GM23338 (cell line): ENCODE results near the gene NDRG3. TPM values are rescaled to one million over a fixed set of nuclear protein-coding genes. Genes with fewer than 3 reads are reported as not detected.

ENCODE experiments used
- ATAC-seq: fragments of 200-7000 bp; cut with Tn5 transposase; 3 replicates; pipeline ENCODE4 v1.9.1; 2020
- DNase-seq: peaks from one replicate; pipeline ENCODE4 v3.0.0-alpha.2; 2015; ENCODE audit warnings: low spot score
- H2AFZ ChIP-seq: fragments of 200-600 bp; sonication (generic); 2 replicates; pipeline ENCODE4 v1.8.0; 2016; ENCODE audit warnings: antibody characterized with exemption, mild to moderate bottlenecking, moderate library complexity
- H3F3A ChIP-seq: fragments of 200-600 bp; sonication (generic); replicated peaks from 2 replicates; pipeline ENCODE4 v1.8.0; 2017; ENCODE audit warnings: antibody characterized with exemption, mixed run types, low read depth
- H3K27ac ChIP-seq: fragments of 200-600 bp; sonication (generic); 2 replicates; pipeline ENCODE4 v1.6.1; 2016; ENCODE audit warnings: low read depth
- H3K27me3 ChIP-seq: fragments of 200-600 bp; sonication (generic); 2 replicates; pipeline ENCODE4 v1.8.0; 2016; ENCODE audit warnings: mild to moderate bottlenecking, mixed run types, moderate library complexity; ENCODE audit not compliant: insufficient read depth
- H3K36me3 ChIP-seq: fragments of 200-600 bp; sonication (generic); 2 replicates; pipeline ENCODE4 v1.8.0; 2016; ENCODE audit warnings: mild to moderate bottlenecking; ENCODE audit not compliant: insufficient read depth
- H3K4me1 ChIP-seq: fragments of 200-600 bp; sonication (generic); 2 replicates; pipeline ENCODE4 v1.8.0; 2016; ENCODE audit warnings: mild to moderate bottlenecking, moderate library complexity; ENCODE audit not compliant: insufficient read depth
- H3K4me2 ChIP-seq: fragments of 200-600 bp; sonication (generic); 2 replicates; pipeline ENCODE4 v1.7.1; 2017; ENCODE audit warnings: mixed run types
- H3K4me3 ChIP-seq: fragments of 200-600 bp; sonication (generic); 2 replicates; pipeline ENCODE4 v1.6.1; 2016; ENCODE audit warnings: mixed run types
- H3K79me2 ChIP-seq: fragments of 200-600 bp; sonication (generic); replicated peaks from 2 replicates; pipeline ENCODE4 v1.8.0; 2017; ENCODE audit warnings: mild to moderate bottlenecking; ENCODE audit not compliant: insufficient read depth
- H3K9me2 ChIP-seq: fragments of 200-600 bp; sonication (generic); 2 replicates; pipeline ENCODE4 v1.8.0; 2017; ENCODE audit not compliant: insufficient read depth
- H4K20me1 ChIP-seq: fragments of 200-600 bp; sonication (generic); replicated peaks from 2 replicates; pipeline ENCODE4 v1.8.0; 2017; ENCODE audit warnings: mild to moderate bottlenecking; ENCODE audit not compliant: insufficient read depth
- H3K27ac Mint-ChIP-seq: 2 replicates; pipeline ENCODE4 v1.8.0; 2020; ENCODE audit warnings: inconsistent platforms, mild to moderate bottlenecking, moderate library complexity, mixed read lengths
- H3K27me3 Mint-ChIP-seq: 3 replicates; pipeline ENCODE4 v1.8.0; 2022; ENCODE audit warnings: low read depth, mild to moderate bottlenecking, moderate library complexity, mixed read lengths, inconsistent platforms; ENCODE audit not compliant: insufficient read depth, poor library complexity
- H3K36me3 Mint-ChIP-seq: 3 replicates; pipeline ENCODE4 v1.8.0; 2021; ENCODE audit warnings: low read depth, mild to moderate bottlenecking, inconsistent platforms, moderate library complexity, mixed read lengths
- H3K4me1 Mint-ChIP-seq: 3 replicates; pipeline ENCODE4 v1.8.0; 2020; ENCODE audit warnings: mild to moderate bottlenecking, inconsistent platforms, mixed read lengths
- H3K4me3 Mint-ChIP-seq: 3 replicates; pipeline ENCODE4 v1.8.0; 2021; ENCODE audit warnings: moderate library complexity, mild to moderate bottlenecking, inconsistent platforms, mixed read lengths
- H3K9me3 Mint-ChIP-seq: 3 replicates; pipeline ENCODE4 v1.8.0; 2020; ENCODE audit warnings: moderate library complexity, mild to moderate bottlenecking, inconsistent platforms, mixed read lengths
- CREB1 ChIP-seq: fragments of 250-450 bp; sonication (Bioruptor Pico); IDR thresholded peaks from 2 replicates; pipeline ENCODE4 v1.5.0; 2020; ENCODE audit warnings: low read depth, mild to moderate bottlenecking, moderate library complexity
- NANOG ChIP-seq: IDR thresholded peaks from 2 replicates; pipeline ENCODE4 v1.6.1; 2016; ENCODE audit warnings: antibody characterized with exemption, borderline replicate concordance
- STAT1 ChIP-seq: IDR thresholded peaks from one replicate; pipeline ENCODE4 v1.6.1; 2016; ENCODE audit warnings: antibody characterized with exemption; ENCODE audit not compliant: unreplicated experiment
- ZNF114 ChIP-seq: fragments of 250-450 bp; sonication (Bioruptor Pico); IDR thresholded peaks from 2 replicates; pipeline ENCODE4 v1.5.0; 2020; ENCODE audit warnings: mild to moderate bottlenecking, moderate library complexity
- ZNF331 ChIP-seq: fragments of 250-450 bp; sonication (Bioruptor Pico); IDR thresholded peaks from 2 replicates; pipeline ENCODE4 v1.5.0; 2020; ENCODE audit warnings: low read depth, mild to moderate bottlenecking, moderate library complexity
- polyA plus RNA-seq: library from polyadenylated mRNA; unstranded; fragments of >200 nt; fragmentation: Nextera tagmentation; extraction: Ambion mirVana; gene quantifications from 2 replicates; pipeline ENCODE4 v1.2.1, GENCODE V29; 2016
- total RNA-seq: library from RNA; depleted of rRNA; stranded (reverse); fragments of >200 nt; shearing (Covaris generic); gene quantifications from 2 replicates; pipeline ENCODE4 v1.2.3, GENCODE V29; 2014
- TF ChIP-seq, protein P1 (sequence below), 2 experiments: fragments of 200-600 bp in 1 of 2; sonication (generic) in 1 of 2; conservative IDR thresholded peaks; 2 replicates each; pipeline versions ENCODE4 v1.5.1 to v1.6.1; 2016 to 2017; ENCODE audit warnings: antibody characterized with exemption in 2 of 2, low read depth in 2 of 2, mild to moderate bottlenecking in 2 of 2, moderate library complexity in 1 of 2
- TF ChIP-seq, protein P2 (sequence below): fragments of 250-450 bp; sonication (Bioruptor Pico); IDR thresholded peaks from 2 replicates; pipeline ENCODE4 v1.5.0; 2020; ENCODE audit warnings: mild to moderate bottlenecking, moderate library complexity

Gene NDRG3
- total and polyA plus RNA-seq, 2 experiments from 2014 or later: 18.6 to 24.0 TPM

DNA sequence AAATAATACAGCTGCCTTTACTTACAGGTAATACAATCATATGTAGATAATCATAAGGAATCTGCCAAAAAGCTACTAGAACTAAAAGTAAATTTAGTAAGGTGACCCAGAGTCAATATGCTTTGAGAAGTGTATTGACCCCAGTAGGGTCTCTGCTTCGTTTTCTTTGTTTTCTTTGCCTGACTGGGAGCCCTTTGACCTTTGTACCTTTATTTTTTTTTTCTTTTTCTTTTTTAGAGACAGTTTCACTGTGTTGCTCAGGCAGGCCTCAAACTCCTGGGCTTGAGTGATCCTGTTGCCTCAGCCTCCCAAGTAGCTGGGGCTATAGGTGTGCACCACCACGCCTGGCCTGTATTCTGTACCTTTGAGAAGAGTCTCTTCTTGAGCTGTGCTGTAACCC is 122.4 kb downstream of the NDRG3 start (continued):
- TF ChIP-seq ZNF114 (no peak), ZNF331 (no peak)

DNA sequence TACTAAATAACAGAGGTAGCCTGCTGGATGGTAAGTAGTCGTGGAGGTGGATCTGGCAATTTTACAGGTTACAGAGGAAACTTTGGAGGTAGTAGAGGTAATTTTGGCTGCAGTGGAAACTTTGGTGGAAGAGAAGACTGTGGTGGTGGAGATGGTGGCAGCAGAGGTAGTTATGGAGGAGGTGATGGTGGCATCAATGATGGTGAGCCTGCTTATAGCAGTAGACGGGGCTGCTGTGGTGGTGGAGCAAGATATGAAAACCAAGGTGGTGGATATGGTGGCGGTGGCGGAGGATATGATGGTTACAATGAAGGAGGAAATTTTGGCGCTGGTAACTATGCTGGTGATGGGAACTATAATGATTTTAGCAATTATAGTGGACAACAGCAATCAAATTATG is 125.0 kb downstream of the NDRG3 start:
- Histone ChIP-seq H3F3A (no peaks in the 10 kb centered on the region), H3K4me2 (no peak overlapping the region), H4K20me1 (no peaks in the 10 kb centered on the region), H3K9me2 (no peaks in the 10 kb centered on the region; the same call in 1 of the 2 replicates), H3K79me2 (no peaks in the 10 kb centered on the region), H3K4me1 (no peaks in the 10 kb centered on the region; the same call in 1 of the 2 replicates), H3K27me3 (no peaks in the 10 kb centered on the region), H2AFZ (no peak overlapping the region), H3K4me3 (no peak overlapping the region), H3K36me3 (no peaks in the 10 kb centered on the region), H3K27ac (no peak overlapping the region)
- no peaks in the 10 kb centered on the region for H3K36me3 Mint-ChIP-seq
- TF ChIP-seq, protein P1, sequence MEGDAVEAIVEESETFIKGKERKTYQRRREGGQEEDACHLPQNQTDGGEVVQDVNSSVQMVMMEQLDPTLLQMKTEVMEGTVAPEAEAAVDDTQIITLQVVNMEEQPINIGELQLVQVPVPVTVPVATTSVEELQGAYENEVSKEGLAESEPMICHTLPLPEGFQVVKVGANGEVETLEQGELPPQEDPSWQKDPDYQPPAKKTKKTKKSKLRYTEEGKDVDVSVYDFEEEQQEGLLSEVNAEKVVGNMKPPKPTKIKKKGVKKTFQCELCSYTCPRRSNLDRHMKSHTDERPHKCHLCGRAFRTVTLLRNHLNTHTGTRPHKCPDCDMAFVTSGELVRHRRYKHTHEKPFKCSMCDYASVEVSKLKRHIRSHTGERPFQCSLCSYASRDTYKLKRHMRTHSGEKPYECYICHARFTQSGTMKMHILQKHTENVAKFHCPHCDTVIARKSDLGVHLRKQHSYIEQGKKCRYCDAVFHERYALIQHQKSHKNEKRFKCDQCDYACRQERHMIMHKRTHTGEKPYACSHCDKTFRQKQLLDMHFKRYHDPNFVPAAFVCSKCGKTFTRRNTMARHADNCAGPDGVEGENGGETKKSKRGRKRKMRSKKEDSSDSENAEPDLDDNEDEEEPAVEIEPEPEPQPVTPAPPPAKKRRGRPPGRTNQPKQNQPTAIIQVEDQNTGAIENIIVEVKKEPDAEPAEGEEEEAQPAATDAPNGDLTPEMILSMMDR (conservative IDR thresholded peaks at IDR 0.05; ENCODE audit: low read depth in 2 of 2): no peak
- H3K4me1 Mint-ChIP-seq: peaks cover 6% of the 10 kb centered on the region
- no peak for DNase-seq
- H3K4me3 Mint-ChIP-seq: no peak overlapping the region
- H3K27ac Mint-ChIP-seq: no peak overlapping the region
- H3K27me3 Mint-ChIP-seq: no peaks in the 10 kb centered on the region
- no peak for ATAC-seq
- no peaks in the 10 kb centered on the region; the same call in 2 of the 3 replicates for H3K9me3 Mint-ChIP-seq

DNA sequence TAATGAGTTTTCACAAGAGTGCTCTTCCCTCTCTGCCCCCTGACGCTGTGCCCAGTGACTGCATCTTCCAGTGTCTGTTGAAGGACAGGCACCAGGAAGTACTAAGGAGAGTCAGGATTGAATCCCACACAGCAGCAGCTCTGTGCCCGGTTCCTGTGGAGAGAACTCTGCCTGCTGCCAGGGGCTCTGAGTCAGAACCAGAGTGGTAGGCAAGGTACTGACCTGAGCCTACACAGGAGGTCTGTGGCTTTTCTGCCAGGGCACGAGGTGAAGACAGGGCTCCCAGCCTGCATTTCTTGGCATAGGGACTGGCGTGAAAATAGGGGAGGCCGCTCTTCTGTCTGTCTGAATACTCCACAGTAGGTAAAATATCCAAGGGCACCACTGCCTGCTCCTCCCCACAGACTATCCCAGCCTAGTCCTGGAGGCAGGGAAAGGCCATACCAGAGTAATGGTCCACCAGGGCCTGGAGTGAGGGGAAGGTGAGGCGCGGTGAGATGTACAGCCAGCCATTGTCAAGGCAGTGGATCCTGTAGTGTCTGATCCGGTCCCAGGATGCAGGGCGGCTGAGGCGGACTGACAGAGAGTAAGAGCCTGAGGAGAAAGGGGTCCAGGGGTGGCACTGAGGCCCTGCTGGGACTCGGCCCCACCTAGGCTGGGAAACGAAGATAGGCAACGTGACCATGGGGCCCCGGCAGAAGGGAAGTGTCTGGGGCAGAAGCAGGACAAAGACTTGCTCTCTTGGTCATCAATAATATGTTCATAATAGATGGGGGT is 130.9 kb downstream of the NDRG3 start:
- H3K27ac Mint-ChIP-seq: no peak overlapping the region
- no peak for ATAC-seq

DNA sequence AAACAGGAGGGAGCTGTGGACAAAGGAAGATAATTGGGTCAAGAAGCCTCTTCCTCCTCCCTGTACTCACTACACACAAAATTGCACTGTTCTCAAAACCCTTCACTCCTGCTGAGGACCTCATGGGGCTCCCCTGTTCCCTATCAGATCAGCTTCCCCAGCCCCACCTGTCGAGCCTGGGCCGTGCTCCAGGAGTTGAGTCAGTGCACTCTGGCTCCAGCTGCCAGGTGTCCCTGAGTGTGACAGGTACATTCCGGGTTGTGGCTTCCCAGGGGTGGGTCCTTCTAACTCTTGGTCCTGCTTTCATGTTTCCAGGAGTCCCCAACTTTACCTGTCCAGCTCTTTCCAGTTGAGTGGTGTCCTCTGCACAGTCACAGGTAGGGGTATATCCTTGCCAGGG is 131.9 kb downstream of the NDRG3 start:
- Histone ChIP-seq H2AFZ (no peak overlapping the region), H4K20me1 (peaks cover 7% of the 10 kb centered on the region), H3K4me3 (no peak overlapping the region), H3K36me3 (peaks cover 36% of the 10 kb centered on the region), H3K4me1 (no peaks in the 10 kb centered on the region), H3K4me2 (no peak overlapping the region), H3K27me3 (no peaks in the 10 kb centered on the region), H3K79me2 (0 out of 2 replicates have a peak, but pooled peaks cover 5% of the 10 kb centered on the region), H3K9me2 (no peaks in the 10 kb centered on the region), H3K27ac (no peak overlapping the region), H3F3A (peaks cover 12% of the 10 kb centered on the region)
- ATAC-seq (no peak), DNase-seq (no peak)
- no peak overlapping the region for H3K27ac Mint-ChIP-seq
- H3K36me3 Mint-ChIP-seq: peaks cover 63% of the 10 kb centered on the region
- no peak overlapping the region for H3K4me3 Mint-ChIP-seq
- peaks cover 4% of the 10 kb centered on the region for H3K27me3 Mint-ChIP-seq
- no peaks in the 10 kb centered on the region for H3K4me1 Mint-ChIP-seq
- H3K9me3 Mint-ChIP-seq: no peaks in the 10 kb centered on the region; the same call in 2 of the 3 replicates
- TF ChIP-seq STAT1 (no peak), NANOG (no peak)
- TF ChIP-seq, protein P2, sequence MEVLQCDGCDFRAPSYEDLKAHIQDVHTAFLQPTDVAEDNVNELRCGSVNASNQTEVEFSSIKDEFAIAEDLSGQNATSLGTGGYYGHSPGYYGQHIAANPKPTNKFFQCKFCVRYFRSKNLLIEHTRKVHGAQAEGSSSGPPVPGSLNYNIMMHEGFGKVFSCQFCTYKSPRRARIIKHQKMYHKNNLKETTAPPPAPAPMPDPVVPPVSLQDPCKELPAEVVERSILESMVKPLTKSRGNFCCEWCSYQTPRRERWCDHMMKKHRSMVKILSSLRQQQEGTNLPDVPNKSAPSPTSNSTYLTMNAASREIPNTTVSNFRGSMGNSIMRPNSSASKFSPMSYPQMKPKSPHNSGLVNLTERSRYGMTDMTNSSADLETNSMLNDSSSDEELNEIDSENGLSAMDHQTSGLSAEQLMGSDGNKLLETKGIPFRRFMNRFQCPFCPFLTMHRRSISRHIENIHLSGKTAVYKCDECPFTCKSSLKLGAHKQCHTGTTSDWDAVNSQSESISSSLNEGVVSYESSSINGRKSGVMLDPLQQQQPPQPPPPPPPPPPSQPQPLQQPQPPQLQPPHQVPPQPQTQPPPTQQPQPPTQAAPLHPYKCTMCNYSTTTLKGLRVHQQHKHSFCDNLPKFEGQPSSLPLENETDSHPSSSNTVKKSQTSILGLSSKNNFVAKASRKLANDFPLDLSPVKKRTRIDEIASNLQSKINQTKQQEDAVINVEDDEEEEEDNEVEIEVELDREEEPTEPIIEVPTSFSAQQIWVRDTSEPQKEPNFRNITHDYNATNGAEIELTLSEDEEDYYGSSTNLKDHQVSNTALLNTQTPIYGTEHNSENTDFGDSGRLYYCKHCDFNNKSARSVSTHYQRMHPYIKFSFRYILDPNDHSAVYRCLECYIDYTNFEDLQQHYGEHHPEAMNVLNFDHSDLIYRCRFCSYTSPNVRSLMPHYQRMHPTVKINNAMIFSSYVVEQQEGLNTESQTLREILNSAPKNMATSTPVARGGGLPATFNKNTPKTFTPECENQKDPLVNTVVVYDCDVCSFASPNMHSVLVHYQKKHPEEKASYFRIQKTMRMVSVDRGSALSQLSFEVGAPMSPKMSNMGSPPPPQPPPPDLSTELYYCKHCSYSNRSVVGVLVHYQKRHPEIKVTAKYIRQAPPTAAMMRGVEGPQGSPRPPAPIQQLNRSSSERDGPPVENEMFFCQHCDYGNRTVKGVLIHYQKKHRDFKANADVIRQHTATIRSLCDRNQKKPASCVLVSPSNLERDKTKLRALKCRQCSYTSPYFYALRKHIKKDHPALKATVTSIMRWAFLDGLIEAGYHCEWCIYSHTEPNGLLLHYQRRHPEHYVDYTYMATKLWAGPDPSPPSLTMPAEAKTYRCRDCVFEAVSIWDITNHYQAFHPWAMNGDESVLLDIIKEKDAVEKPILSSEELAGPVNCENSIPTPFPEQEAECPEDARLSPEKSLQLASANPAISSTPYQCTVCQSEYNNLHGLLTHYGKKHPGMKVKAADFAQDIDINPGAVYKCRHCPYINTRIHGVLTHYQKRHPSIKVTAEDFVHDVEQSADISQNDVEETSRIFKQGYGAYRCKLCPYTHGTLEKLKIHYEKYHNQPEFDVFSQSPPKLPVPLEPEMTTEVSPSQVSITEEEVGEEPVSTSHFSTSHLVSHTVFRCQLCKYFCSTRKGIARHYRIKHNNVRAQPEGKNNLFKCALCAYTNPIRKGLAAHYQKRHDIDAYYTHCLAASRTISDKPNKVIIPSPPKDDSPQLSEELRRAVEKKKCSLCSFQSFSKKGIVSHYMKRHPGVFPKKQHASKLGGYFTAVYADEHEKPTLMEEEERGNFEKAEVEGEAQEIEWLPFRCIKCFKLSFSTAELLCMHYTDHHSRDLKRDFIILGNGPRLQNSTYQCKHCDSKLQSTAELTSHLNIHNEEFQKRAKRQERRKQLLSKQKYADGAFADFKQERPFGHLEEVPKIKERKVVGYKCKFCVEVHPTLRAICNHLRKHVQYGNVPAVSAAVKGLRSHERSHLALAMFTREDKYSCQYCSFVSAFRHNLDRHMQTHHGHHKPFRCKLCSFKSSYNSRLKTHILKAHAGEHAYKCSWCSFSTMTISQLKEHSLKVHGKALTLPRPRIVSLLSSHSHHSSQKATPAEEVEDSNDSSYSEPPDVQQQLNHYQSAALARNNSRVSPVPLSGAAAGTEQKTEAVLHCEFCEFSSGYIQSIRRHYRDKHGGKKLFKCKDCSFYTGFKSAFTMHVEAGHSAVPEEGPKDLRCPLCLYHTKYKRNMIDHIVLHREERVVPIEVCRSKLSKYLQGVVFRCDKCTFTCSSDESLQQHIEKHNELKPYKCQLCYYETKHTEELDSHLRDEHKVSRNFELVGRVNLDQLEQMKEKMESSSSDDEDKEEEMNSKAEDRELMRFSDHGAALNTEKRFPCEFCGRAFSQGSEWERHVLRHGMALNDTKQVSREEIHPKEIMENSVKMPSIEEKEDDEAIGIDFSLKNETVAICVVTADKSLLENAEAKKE: no peak

More for the DNA sequence above, 130.9 kb downstream of the NDRG3 start:
- H3K27me3 Mint-ChIP-seq: peaks cover 2% of the 10 kb centered on the region
- H3K4me3 Mint-ChIP-seq: no peak overlapping the region
- Histone ChIP-seq H3K27ac (no peak overlapping the region), H3K9me2 (no peaks in the 10 kb centered on the region), H3K79me2 (no peaks in the 10 kb centered on the region), H3K4me2 (no peak overlapping the region), H2AFZ (no peak overlapping the region), H3K4me3 (no peak overlapping the region), H3K4me1 (no peaks in the 10 kb centered on the region), H3K27me3 (no peaks in the 10 kb centered on the region), H4K20me1 (peaks cover 7% of the 10 kb centered on the region; the same call in 1 of the 2 replicates), H3K36me3 (peaks cover 27% of the 10 kb centered on the region), H3F3A (peaks cover 7% of the 10 kb centered on the region)
- H3K9me3 Mint-ChIP-seq: no peaks in the 10 kb centered on the region; the same call in 2 of the 3 replicates
- H3K36me3 Mint-ChIP-seq: peaks cover 53% of the 10 kb centered on the region
- H3K4me1 Mint-ChIP-seq: no peaks in the 10 kb centered on the region
- DNase-seq: no peak
- TF ChIP-seq CREB1 (CRISPR knock-in tag): no peak
